Prostate gland (tissue), 2 donors: Measurements from ENCODE around the gene XK.

Experiments
- CTCF ChIP-seq, 4 experiments: fragments of 200-600 bp in 2 of 4; fragments of 450-650 bp in 2 of 4; sonication (generic) in 2 of 4; IDR thresholded peaks; 1 replicate in 3 of 4; 2 replicates in 1 of 4; pipeline ENCODE4 v1.5.1; 2016 to 2019; ENCODE audit warnings: antibody characterized with exemption in 4 of 4, mild to moderate bottlenecking in 2 of 4, moderate library complexity in 2 of 4
- POLR2A ChIP-seq: fragments of 450-650 bp; IDR thresholded peaks from one replicate; pipeline ENCODE4 v1.6.1; 2016; ENCODE audit warnings: antibody characterized with exemption, mild to moderate bottlenecking
- POLR2AphosphoS5 ChIP-seq: sonication (generic); formaldehyde crosslinking; IDR thresholded peaks from one replicate; pipeline ENCODE4 v1.6.1; 2017; ENCODE audit warnings: antibody characterized with exemption

GRCh38 chrX:37690119-37690518, 4.5 kb downstream of the XK start:
- TF ChIP-seq CTCF (IDR thresholded peaks at IDR 0.05) (no peak), POLR2A (no peak), POLR2AphosphoS5 (no peak)
